GM23338 (cell line): ENCODE measurements around the gene KLK10. TPM values are rescaled to one million over a fixed set of nuclear protein-coding genes. Genes with fewer than 3 reads are reported as not detected.

ENCODE experiments used
- ATAC-seq: fragments of 200-7000 bp; cut with Tn5 transposase; 3 replicates; pipeline ENCODE4 v1.9.1; 2020
- DNase-seq: peaks from one replicate; pipeline ENCODE4 v3.0.0-alpha.2; 2015; ENCODE audit warnings: low spot score
- H2AFZ ChIP-seq: fragments of 200-600 bp; sonication (generic); 2 replicates; pipeline ENCODE4 v1.8.0; 2016; ENCODE audit warnings: antibody characterized with exemption, mild to moderate bottlenecking, moderate library complexity
- H3F3A ChIP-seq: fragments of 200-600 bp; sonication (generic); replicated peaks from 2 replicates; pipeline ENCODE4 v1.8.0; 2017; ENCODE audit warnings: antibody characterized with exemption, mixed run types, low read depth
- H3K27ac ChIP-seq: fragments of 200-600 bp; sonication (generic); 2 replicates; pipeline ENCODE4 v1.6.1; 2016; ENCODE audit warnings: low read depth
- H3K27me3 ChIP-seq: fragments of 200-600 bp; sonication (generic); 2 replicates; pipeline ENCODE4 v1.8.0; 2016; ENCODE audit warnings: mild to moderate bottlenecking, mixed run types, moderate library complexity; ENCODE audit not compliant: insufficient read depth
- H3K36me3 ChIP-seq: fragments of 200-600 bp; sonication (generic); 2 replicates; pipeline ENCODE4 v1.8.0; 2016; ENCODE audit warnings: mild to moderate bottlenecking; ENCODE audit not compliant: insufficient read depth
- H3K4me1 ChIP-seq: fragments of 200-600 bp; sonication (generic); 2 replicates; pipeline ENCODE4 v1.8.0; 2016; ENCODE audit warnings: mild to moderate bottlenecking, moderate library complexity; ENCODE audit not compliant: insufficient read depth
- H3K4me2 ChIP-seq: fragments of 200-600 bp; sonication (generic); 2 replicates; pipeline ENCODE4 v1.7.1; 2017; ENCODE audit warnings: mixed run types
- H3K4me3 ChIP-seq: fragments of 200-600 bp; sonication (generic); 2 replicates; pipeline ENCODE4 v1.6.1; 2016; ENCODE audit warnings: mixed run types
- H3K79me2 ChIP-seq: fragments of 200-600 bp; sonication (generic); replicated peaks from 2 replicates; pipeline ENCODE4 v1.8.0; 2017; ENCODE audit warnings: mild to moderate bottlenecking; ENCODE audit not compliant: insufficient read depth
- H3K9me2 ChIP-seq: fragments of 200-600 bp; sonication (generic); 2 replicates; pipeline ENCODE4 v1.8.0; 2017; ENCODE audit not compliant: insufficient read depth
- H4K20me1 ChIP-seq: fragments of 200-600 bp; sonication (generic); replicated peaks from 2 replicates; pipeline ENCODE4 v1.8.0; 2017; ENCODE audit warnings: mild to moderate bottlenecking; ENCODE audit not compliant: insufficient read depth
- H3K27ac Mint-ChIP-seq: 2 replicates; pipeline ENCODE4 v1.8.0; 2020; ENCODE audit warnings: inconsistent platforms, mild to moderate bottlenecking, moderate library complexity, mixed read lengths
- H3K27me3 Mint-ChIP-seq: 3 replicates; pipeline ENCODE4 v1.8.0; 2022; ENCODE audit warnings: low read depth, mild to moderate bottlenecking, moderate library complexity, mixed read lengths, inconsistent platforms; ENCODE audit not compliant: insufficient read depth, poor library complexity
- H3K36me3 Mint-ChIP-seq: 3 replicates; pipeline ENCODE4 v1.8.0; 2021; ENCODE audit warnings: low read depth, mild to moderate bottlenecking, inconsistent platforms, moderate library complexity, mixed read lengths
- H3K4me1 Mint-ChIP-seq: 3 replicates; pipeline ENCODE4 v1.8.0; 2020; ENCODE audit warnings: mild to moderate bottlenecking, inconsistent platforms, mixed read lengths
- H3K4me3 Mint-ChIP-seq: 3 replicates; pipeline ENCODE4 v1.8.0; 2021; ENCODE audit warnings: moderate library complexity, mild to moderate bottlenecking, inconsistent platforms, mixed read lengths
- H3K9me3 Mint-ChIP-seq: 3 replicates; pipeline ENCODE4 v1.8.0; 2020; ENCODE audit warnings: moderate library complexity, mild to moderate bottlenecking, inconsistent platforms, mixed read lengths
- CTCF ChIP-seq, 2 experiments: fragments of 200-600 bp in 1 of 2; sonication (generic) in 1 of 2; conservative IDR thresholded peaks; 2 replicates each; pipeline versions ENCODE4 v1.5.1 to v1.6.1; 2016 to 2017; ENCODE audit warnings: antibody characterized with exemption in 2 of 2, low read depth in 2 of 2, mild to moderate bottlenecking in 2 of 2, moderate library complexity in 1 of 2
- ETS1 ChIP-seq: IDR thresholded peaks from 2 replicates; pipeline ENCODE4 v1.6.1; 2016; ENCODE audit warnings: antibody characterized with exemption
- EZH2 ChIP-seq: fragments of 200-600 bp; sonication (generic); IDR thresholded peaks from one replicate; pipeline ENCODE4 v1.8.0; 2017; ENCODE audit warnings: antibody characterized with exemption, mild to moderate bottlenecking, low read depth; ENCODE audit not compliant: unreplicated experiment
- EZH2phosphoT487 ChIP-seq: fragments of 200-600 bp; sonication (generic); IDR thresholded peaks from one replicate; pipeline ENCODE4 v1.8.1; 2018; ENCODE audit warnings: antibody characterized with exemption; ENCODE audit not compliant: unreplicated experiment
- JUNB ChIP-seq: IDR thresholded peaks from one replicate; pipeline ENCODE4 v1.6.1; 2016; ENCODE audit warnings: antibody characterized with exemption; ENCODE audit not compliant: unreplicated experiment
- NANOG ChIP-seq: IDR thresholded peaks from 2 replicates; pipeline ENCODE4 v1.6.1; 2016; ENCODE audit warnings: antibody characterized with exemption, borderline replicate concordance
- STAT1 ChIP-seq: IDR thresholded peaks from one replicate; pipeline ENCODE4 v1.6.1; 2016; ENCODE audit warnings: antibody characterized with exemption; ENCODE audit not compliant: unreplicated experiment
- ZNF114 ChIP-seq: fragments of 250-450 bp; sonication (Bioruptor Pico); IDR thresholded peaks from 2 replicates; pipeline ENCODE4 v1.5.0; 2020; ENCODE audit warnings: mild to moderate bottlenecking, moderate library complexity
- ZNF331 ChIP-seq: fragments of 250-450 bp; sonication (Bioruptor Pico); IDR thresholded peaks from 2 replicates; pipeline ENCODE4 v1.5.0; 2020; ENCODE audit warnings: low read depth, mild to moderate bottlenecking, moderate library complexity
- ZNF462 ChIP-seq: fragments of 250-450 bp; sonication (Bioruptor Pico); IDR thresholded peaks from 2 replicates; pipeline ENCODE4 v1.5.0; 2020; ENCODE audit warnings: mild to moderate bottlenecking, moderate library complexity
- polyA plus RNA-seq: library from polyadenylated mRNA; unstranded; fragments of >200 nt; fragmentation: Nextera tagmentation; extraction: Ambion mirVana; gene quantifications from 2 replicates; pipeline ENCODE4 v1.2.1, GENCODE V29; 2016
- total RNA-seq: library from RNA; depleted of rRNA; stranded (reverse); fragments of >200 nt; shearing (Covaris generic); gene quantifications from 2 replicates; pipeline ENCODE4 v1.2.3, GENCODE V29; 2014

KLK10 gene
- total and polyA plus RNA-seq, 2 experiments from 2014 or later = 6.1 to 6.6 TPM

GRCh38 chr19:51007488-51007887, 12.0 kb downstream of the KLK10 start:
- H3K79me2 ChIP-seq = no peaks in the 10 kb centered on the region
- H3K36me3 Mint-ChIP-seq = no peaks in the 10 kb centered on the region
- H3K27me3 ChIP-seq = no peaks in the 10 kb centered on the region
- no peak overlapping the region for H2AFZ ChIP-seq
- no peak overlapping the region for H3K27ac Mint-ChIP-seq
- peaks cover 8% of the 10 kb centered on the region for H3K27me3 Mint-ChIP-seq
- TF ChIP-seq JUNB (no peak), ETS1 (no peak), CTCF (conservative IDR thresholded peaks at IDR 0.05; ENCODE audit: low read depth in 2 of 2) (no peak), EZH2phosphoT487 (no peak), NANOG (no peak), EZH2 (no peak), STAT1 (no peak), ZNF114 (CRISPR knock-in tag) (no peak), ZNF331 (CRISPR knock-in tag) (no peak)
- peaks cover 3% of the 10 kb centered on the region; the same call in 2 of the 3 replicates for H3K4me1 Mint-ChIP-seq
- no peak overlapping the region for H3K4me2 ChIP-seq
- H3K9me2 ChIP-seq = no peaks in the 10 kb centered on the region
- H3K27ac ChIP-seq = no peak overlapping the region
- no peak overlapping the region for H3K4me3 ChIP-seq
- H3K4me1 ChIP-seq = peaks cover 4% of the 10 kb centered on the region; the same call in 1 of the 2 replicates
- no peaks in the 10 kb centered on the region for H3F3A ChIP-seq
- H3K9me3 Mint-ChIP-seq = no peaks in the 10 kb centered on the region
- no peak overlapping the region for H3K4me3 Mint-ChIP-seq
- no peak for ATAC-seq
- no peaks in the 10 kb centered on the region for H4K20me1 ChIP-seq
- DNase-seq = no peak
- no peaks in the 10 kb centered on the region for H3K36me3 ChIP-seq

GRCh38 chr19:51006406-51006805, 13.1 kb downstream of the KLK10 start:
- no peaks in the 10 kb centered on the region for H3K9me2 ChIP-seq
- peaks cover 11% of the 10 kb centered on the region for H3K4me1 ChIP-seq
- no peaks in the 10 kb centered on the region for H3K79me2 ChIP-seq
- no peak overlapping the region for H3K4me2 ChIP-seq
- H3F3A ChIP-seq = no peaks in the 10 kb centered on the region
- H2AFZ ChIP-seq = no peak overlapping the region
- H3K9me3 Mint-ChIP-seq = no peaks in the 10 kb centered on the region
- H3K4me3 ChIP-seq = no peak overlapping the region
- peaks cover 17% of the 10 kb centered on the region for H3K27me3 Mint-ChIP-seq
- DNase-seq (no peak), ATAC-seq (no peak)
- no peaks in the 10 kb centered on the region for H3K27me3 ChIP-seq
- no peaks in the 10 kb centered on the region for H4K20me1 ChIP-seq
- H3K4me1 Mint-ChIP-seq = peaks cover 13% of the 10 kb centered on the region
- H3K36me3 ChIP-seq = no peaks in the 10 kb centered on the region
- no peak overlapping the region for H3K27ac Mint-ChIP-seq
- H3K36me3 Mint-ChIP-seq = no peaks in the 10 kb centered on the region
- H3K4me3 Mint-ChIP-seq = no peak overlapping the region
- no peak overlapping the region for H3K27ac ChIP-seq
- TF ChIP-seq ZNF331 (CRISPR knock-in tag) = no peak
- TF ChIP-seq JUNB = no peak
- no peak for TF ChIP-seq ZNF462 (CRISPR knock-in tag)
- no peak for TF ChIP-seq EZH2phosphoT487
- TF ChIP-seq STAT1 = no peak
- no peak for TF ChIP-seq NANOG
